ENCODE results near the gene AJAP1.

GRCh38 chr1:4697801-4698200 lies 43.4 kb downstream of the AJAP1 start:
- TF ChIP-seq MAX (IDR thresholded peaks at IDR 0.05; ENCODE audit: low read depth) (no peak), CTCF (IDR thresholded peaks at IDR 0.05) (no peak)

Measured in SK-N-SH (cell line).